ENCODE data around the gene AHRR.

AHRR gene

DNA sequence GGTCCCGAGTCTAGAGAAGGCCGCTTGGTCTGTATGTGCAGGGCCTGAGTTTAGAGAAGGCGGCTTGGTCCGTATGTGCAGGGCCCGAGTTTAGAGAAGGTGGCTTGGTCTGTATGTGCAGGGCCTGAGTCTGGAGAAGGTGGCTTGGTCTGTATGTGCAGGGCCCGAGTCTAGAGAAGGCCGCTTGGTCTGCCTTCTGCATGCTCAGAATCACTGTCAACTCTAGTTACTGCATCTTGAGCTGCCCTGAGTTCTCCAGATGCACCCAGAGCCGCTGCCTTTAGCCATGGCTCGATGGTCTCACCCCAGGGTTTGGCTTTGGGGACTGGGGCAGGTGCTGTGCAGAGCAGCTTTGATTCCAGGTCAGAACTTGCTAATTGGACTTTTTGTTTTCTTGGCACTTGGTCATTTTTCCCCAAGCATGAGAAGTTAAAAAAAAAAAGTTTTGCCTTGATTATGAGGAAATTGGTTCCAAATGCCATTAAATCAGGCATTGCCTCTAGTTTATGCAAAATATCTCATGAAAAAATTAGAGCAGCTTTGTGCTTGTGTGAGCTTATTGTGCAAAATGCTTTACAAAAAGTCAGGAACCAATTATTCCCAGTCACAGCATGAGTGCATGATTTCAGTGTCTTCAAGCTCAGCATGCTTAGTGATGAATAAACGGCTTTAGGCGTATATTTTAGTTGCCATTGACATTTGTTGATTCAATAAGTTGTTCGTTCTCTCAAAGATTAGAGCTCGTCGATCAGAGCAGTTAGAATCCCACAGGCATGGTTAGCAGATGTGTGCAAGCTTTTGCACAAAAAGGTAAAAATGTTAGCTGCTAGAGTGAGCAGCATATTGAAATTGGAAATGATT, 96.0 kb downstream of the AHRR start:
- no peak for DNase-seq

GRCh38 chr5:418162-419121, 96.9 kb downstream of the AHRR start:
- DNase-seq: no peak

GRCh38 chr5:419970-420369, 98.5 kb downstream of the AHRR start:
- DNase-seq: no peak

GRCh38 chr5:420632-421286, 99.2 kb downstream of the AHRR start:
- DNase-seq: no peak

DNA sequence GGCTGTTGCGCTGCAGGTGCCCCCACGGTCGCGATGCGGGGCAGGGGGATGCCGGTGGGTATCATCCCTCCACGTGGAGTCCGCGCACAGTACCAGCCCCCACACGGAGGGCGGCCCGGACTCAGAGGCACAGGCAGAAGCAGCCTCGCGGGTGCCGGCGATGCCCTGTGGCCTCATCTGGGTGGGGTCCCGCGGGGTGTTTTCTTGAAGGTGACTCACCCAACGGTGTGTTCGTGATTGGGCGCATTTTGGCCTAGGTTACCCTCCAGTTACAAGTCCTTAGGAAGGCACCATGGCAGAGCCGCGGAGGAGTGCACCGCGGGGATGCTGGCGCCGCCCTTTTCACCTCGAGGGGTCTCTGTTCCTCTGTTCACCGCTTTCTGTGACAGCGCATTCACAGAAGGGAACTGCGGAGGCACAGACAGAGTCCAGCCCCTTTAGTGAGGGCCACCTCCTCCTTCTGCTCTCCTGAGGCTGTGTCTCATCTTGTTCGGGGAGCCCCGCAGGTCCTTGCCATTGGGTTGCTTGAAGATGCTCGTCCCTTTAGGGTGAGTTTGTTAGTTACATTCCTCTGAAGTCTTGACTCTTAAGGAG, 99.9 kb downstream of the AHRR start:
- no peak for DNase-seq

DNA sequence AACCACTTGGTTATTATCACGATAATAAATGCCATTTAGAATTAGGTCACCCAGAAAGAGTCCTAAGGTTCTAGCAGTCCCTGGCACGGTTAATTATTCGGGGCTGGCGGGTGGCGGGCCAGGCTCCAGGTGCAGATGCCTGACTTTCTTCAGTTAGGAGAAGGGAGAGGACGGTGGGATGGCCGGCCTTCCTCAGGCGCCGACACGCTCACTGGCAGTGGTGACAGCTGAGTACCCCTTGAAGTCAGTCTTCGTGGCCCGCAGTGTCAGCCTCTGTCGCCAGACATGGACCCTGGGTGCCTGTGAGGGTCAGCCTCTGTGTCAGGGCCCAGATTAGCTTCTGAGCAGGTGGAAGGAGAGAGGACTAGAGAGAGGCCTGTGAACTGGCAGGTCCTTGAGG, 100.4 kb downstream of the AHRR start:
- no peak for DNase-seq

GRCh38 chr5:422323-423232, 101.1 kb downstream of the AHRR start:
- no peak for DNase-seq

- DNase-seq: no peak
These were observed 101.7 kb downstream of the AHRR start for GRCh38 chr5:423233-423565.

- DNase-seq: no peak
These were observed 102.2 kb downstream of the AHRR start for GRCh38 chr5:423626-424261.

DNA sequence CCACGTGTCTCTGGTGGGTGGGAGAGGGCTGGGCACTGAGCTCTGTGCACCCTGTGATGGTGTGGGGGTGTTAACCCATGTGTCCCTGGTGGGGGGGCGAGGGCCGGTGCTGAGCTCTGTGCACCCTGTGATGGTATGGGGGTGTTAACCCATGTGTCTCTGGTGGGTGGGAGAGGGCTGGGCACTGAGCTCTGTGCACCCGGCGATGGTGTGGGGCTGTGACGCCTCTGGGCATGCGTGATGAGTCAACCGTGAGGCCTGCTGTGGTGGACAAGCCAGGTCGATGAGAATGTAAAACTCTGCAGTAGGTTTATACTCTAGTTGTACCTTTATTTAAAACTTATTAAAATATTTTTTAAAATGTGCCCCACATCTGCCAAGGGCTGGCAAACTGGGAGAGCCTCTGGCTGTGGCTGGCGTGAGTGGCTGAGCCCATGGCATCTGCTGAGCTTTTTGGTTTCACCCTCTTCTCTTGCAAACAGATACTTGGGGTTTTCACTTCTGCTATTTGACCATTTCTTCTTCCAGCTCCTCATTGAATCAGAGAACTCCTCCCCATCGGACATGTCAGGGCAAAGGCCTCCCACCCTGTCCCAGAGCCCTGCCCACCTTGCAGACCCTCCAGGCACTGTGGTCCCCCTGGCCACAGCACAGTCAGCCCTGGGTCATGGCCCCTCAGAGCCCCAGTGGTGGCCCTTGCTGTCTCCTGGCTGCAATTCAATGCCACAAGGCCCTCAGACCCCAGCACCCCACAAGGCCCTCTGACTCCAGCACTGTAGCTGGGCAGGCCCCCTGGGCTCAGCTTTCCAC, 103.0 kb downstream of the AHRR start:
- DNase-seq: no peak

GRCh38 chr5:425714-426113, 104.2 kb downstream of the AHRR start:
- DNase-seq: no peak

GRCh38 chr5:426392-426976, 105.0 kb downstream of the AHRR start:
- DNase-seq: no peak

- DNase-seq: no peak
These were observed 106.0 kb downstream of the AHRR start for GRCh38 chr5:427415-428087.

DNA sequence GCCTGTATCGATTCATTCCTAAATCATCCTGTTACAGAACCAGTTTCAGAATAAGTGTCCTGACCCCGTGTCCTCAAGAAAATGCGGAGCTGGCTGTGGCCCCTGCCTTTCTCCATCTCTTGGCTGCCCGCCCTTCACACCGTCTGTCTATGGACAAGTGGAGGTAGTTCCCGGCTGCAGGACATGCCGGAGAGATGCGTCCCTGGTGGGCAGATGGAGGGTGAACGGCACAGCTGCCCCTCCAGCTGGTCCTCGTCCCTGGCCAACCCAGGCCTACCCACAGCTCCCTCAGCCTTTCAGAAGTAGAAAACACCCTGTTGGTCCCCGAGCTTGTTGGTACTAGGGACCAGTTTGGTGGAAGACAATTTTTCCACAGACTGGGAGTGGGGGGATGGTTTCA, 106.7 kb downstream of the AHRR start:
- no peak for DNase-seq

DNA sequence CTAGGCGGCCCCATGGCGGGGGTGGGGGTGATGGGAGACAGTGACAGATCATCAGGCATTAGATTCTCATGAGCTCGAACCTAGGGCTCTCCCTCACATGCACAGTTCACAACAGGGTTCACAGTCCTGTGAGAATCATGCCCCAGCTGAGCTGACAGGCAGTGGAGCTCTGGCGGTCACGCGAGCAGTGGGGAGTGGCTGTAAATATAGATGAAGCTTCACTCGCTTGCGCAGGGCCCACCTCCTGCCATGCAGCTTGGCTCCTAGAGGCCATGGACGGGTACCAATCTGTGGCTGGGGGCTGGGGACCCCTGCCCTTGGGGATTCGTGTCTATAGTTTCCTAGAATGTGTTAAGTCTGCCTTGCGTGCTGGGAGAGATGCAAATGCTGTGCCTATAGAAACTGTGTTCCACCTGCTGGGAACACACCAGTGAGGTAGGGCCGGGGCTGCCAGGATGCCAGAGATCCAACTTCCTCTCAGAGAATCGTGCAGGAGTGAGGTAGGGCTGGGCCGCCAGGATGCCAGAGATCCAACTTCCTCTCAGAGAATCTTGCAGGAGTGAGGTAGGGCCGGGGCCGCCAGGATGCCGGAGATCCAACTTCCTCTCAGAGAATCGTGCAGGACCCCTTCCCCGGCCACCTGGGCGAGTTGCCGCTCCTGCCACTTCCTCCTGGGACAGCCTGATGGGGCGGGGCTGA, 107.4 kb downstream of the AHRR start:
- no peak for DNase-seq

GRCh38 chr5:429453-430188, 108.1 kb downstream of the AHRR start:
- no peak for DNase-seq

DNA sequence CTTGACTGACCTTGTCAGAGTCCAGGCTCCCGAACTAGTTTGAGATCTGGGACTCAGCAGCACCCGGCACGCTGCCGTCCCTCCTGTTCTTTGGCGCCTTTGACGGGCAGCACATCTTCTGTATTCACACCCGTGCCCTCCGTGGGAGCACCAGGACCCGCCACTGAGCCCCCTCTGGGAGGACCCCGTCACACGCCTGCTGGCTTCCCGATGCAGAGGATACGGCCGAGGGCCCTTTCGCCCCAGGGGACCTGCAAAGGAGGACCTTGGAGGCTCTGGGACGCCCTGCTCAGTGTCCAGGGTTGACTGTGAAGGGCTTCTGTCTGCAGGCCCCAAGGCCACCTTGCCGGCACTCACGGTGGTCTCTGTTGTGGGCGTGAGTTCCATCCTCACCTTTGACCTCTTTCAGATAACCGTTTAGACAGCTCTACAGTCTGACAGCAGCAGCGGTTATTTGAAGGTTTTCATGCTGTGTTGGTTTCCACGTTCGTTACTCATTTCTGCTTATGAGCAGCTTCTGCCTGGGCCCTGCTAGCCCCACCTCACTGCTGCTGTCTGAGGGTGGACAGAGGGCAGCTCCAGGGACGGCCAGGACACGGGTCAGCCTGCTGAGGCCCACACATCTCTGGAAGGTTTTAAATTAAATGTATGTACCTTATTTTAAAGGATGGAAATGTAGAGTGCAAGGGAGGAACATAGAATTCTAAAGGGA, 108.9 kb downstream of the AHRR start:
- DNase-seq: no peak

Data from NCI-H187 (cell line).